ENCODE measurements around the gene RMND1.

RMND1 gene

DNA sequence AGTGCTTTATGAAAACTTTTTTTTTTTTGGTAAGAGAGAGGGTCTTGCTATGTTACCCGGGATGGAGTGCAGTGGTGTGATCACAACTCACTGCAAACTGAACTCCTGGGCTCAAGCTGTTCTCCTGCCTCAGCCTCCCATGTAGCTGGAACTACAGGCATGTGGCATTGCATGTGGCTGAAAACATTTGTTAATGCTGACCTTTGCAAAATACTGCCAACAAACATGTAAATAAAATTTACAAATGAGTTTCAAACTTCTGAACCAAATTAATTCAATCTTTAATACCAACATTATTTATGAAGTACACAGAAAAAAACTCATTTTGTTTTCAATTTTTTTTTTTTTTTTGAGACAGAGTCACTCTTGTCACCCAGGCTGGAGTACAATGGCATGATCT is 34.4 kb downstream of the RMND1 start:
- Histone ChIP-seq H3K27me3 (ENCODE audit: insufficient read depth, poor library complexity, severe bottlenecking) (no peaks in the 10 kb centered on the region), H3K36me3 (ENCODE audit: low read depth) (peaks cover 82% of the 10 kb centered on the region), H3K4me1 (ENCODE audit: insufficient read depth, poor library complexity, severe bottlenecking) (no peaks in the 10 kb centered on the region), H3K9me3 (ENCODE audit: severe bottlenecking) (no peaks in the 10 kb centered on the region), H3K27ac (ENCODE audit: poor library complexity, severe bottlenecking) (no peak overlapping the region), H3K4me3 (ENCODE audit: severe bottlenecking) (no peak overlapping the region)
- TF ChIP-seq, protein P1, sequence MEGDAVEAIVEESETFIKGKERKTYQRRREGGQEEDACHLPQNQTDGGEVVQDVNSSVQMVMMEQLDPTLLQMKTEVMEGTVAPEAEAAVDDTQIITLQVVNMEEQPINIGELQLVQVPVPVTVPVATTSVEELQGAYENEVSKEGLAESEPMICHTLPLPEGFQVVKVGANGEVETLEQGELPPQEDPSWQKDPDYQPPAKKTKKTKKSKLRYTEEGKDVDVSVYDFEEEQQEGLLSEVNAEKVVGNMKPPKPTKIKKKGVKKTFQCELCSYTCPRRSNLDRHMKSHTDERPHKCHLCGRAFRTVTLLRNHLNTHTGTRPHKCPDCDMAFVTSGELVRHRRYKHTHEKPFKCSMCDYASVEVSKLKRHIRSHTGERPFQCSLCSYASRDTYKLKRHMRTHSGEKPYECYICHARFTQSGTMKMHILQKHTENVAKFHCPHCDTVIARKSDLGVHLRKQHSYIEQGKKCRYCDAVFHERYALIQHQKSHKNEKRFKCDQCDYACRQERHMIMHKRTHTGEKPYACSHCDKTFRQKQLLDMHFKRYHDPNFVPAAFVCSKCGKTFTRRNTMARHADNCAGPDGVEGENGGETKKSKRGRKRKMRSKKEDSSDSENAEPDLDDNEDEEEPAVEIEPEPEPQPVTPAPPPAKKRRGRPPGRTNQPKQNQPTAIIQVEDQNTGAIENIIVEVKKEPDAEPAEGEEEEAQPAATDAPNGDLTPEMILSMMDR (IDR thresholded peaks at IDR 0.05; ENCODE audit: poor library complexity, severe bottlenecking): no peak
- ATAC-seq (ENCODE audit: low read depth) (no peak), DNase-seq (ENCODE audit: low spot score) (no peak)

DNA sequence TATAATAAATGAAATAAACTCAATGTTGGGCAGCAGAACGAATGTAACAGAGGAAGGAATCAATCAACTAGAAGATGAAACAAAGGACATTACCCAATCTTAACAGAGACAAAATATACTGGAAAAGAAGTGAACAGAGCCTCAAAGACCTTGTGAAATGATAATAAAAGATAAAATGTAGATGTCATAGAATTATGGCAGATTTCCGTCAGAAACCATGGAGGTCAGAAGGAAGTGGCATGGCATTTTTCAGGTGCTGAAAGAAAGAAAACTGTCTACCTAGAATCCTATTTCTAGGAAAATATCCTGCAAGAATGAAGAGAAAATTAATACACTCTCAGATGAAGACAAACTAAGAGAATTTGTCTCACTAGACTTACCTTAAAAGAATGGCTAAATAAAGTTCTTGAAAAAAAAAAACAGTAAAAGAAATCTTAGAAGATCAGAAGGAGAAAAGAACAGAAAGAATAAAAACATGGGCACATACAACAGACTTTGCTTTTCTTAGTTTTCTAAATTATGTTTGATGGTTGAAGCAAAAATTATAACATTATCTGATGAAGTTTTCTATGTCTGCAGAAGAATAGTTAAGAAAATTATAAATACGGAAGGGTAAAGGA is 37.2 kb downstream of the RMND1 start:
- peaks cover 71% of the 10 kb centered on the region for H3K36me3 ChIP-seq (ENCODE audit: low read depth)
- ATAC-seq (ENCODE audit: low read depth): no peak

DNA sequence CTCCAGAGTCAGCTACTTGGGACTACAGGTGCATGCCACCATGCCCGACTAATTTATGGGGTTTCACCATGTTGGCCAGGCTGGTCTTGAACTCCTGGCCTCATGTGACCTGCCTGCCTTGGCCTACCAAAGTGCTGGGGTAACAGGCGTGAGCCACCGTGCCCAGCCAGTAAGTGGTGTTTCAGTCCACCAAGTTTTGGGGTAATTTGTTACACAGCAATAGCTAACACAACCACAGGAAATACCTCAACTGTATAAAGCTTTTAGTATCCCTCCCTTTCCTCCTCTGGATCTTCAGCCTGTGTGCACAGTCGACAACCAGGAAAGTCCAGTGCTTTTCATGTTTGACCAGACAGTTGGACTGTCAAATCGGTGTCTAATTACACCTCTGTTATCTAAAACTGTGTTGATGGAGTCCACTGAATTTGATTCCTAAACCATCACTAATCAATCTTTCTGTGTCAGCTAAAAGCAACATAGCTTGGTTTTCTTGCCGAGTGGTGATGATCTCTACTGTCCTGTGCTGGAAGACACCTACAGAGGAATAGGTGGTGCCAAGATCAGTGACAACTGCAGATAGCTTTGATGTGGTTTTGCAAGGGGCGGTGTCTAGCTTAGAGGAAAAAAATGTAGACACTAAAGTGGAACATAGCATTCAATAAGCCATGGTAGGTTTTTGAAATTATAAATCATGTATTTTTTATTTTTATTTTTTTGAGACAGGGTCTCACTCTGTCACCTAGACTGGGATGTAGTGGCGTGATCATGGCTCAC is 38.4 kb downstream of the RMND1 start:
- TF ChIP-seq, protein P1 (IDR thresholded peaks at IDR 0.05; ENCODE audit: poor library complexity, severe bottlenecking): no peak
- no peak overlapping the region for H3K4me3 ChIP-seq (ENCODE audit: severe bottlenecking)
- H3K36me3 ChIP-seq (ENCODE audit: low read depth): peaks cover 67% of the 10 kb centered on the region
- DNase-seq (ENCODE audit: low spot score) (no peak), ATAC-seq (ENCODE audit: low read depth) (no peak)
- no peak overlapping the region for H3K27ac ChIP-seq (ENCODE audit: poor library complexity, severe bottlenecking)
- H3K4me1 ChIP-seq (ENCODE audit: insufficient read depth, poor library complexity, severe bottlenecking): no peaks in the 10 kb centered on the region
- no peaks in the 10 kb centered on the region for H3K9me3 ChIP-seq (ENCODE audit: severe bottlenecking)
- no peaks in the 10 kb centered on the region for H3K27me3 ChIP-seq (ENCODE audit: insufficient read depth, poor library complexity, severe bottlenecking)

More for the DNA sequence above, 37.2 kb downstream of the RMND1 start:
- no peak overlapping the region for H3K4me3 ChIP-seq (ENCODE audit: severe bottlenecking)
- no peak for DNase-seq (ENCODE audit: low spot score)
- no peaks in the 10 kb centered on the region for H3K9me3 ChIP-seq (ENCODE audit: severe bottlenecking)
- TF ChIP-seq, protein P1 (IDR thresholded peaks at IDR 0.05; ENCODE audit: poor library complexity, severe bottlenecking): no peak
- H3K4me1 ChIP-seq (ENCODE audit: insufficient read depth, poor library complexity, severe bottlenecking): no peaks in the 10 kb centered on the region
- no peak overlapping the region for H3K27ac ChIP-seq (ENCODE audit: poor library complexity, severe bottlenecking)
- no peaks in the 10 kb centered on the region for H3K27me3 ChIP-seq (ENCODE audit: insufficient read depth, poor library complexity, severe bottlenecking)

DNA sequence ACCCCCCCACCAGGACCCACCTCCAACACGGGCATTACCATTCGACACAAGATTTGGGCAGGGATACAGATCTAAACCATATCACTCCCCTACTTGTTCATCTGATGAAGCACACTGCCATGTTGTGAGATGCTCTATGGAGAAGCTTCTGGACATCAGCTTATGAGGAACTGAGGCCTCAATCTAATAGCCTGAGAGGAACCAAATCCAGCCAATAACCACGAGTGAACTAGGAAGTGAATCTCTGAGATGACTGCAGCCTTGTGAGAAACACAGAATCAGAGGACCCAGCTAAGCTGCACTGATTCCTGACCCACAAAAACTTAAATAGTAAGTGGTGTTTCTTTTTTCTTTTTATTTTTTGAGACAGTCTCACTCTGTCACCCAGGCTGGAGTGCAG is 39.0 kb downstream of the RMND1 start:
- Histone ChIP-seq H3K4me3 (ENCODE audit: severe bottlenecking) (no peak overlapping the region), H3K27ac (ENCODE audit: poor library complexity, severe bottlenecking) (no peak overlapping the region), H3K36me3 (ENCODE audit: low read depth) (peaks cover 68% of the 10 kb centered on the region), H3K27me3 (ENCODE audit: insufficient read depth, poor library complexity, severe bottlenecking) (no peaks in the 10 kb centered on the region), H3K4me1 (ENCODE audit: insufficient read depth, poor library complexity, severe bottlenecking) (no peaks in the 10 kb centered on the region), H3K9me3 (ENCODE audit: severe bottlenecking) (no peaks in the 10 kb centered on the region)
- TF ChIP-seq, protein P1 (IDR thresholded peaks at IDR 0.05; ENCODE audit: poor library complexity, severe bottlenecking): no peak
- DNase-seq (ENCODE audit: low spot score) (no peak), ATAC-seq (ENCODE audit: low read depth) (no peak)

DNA sequence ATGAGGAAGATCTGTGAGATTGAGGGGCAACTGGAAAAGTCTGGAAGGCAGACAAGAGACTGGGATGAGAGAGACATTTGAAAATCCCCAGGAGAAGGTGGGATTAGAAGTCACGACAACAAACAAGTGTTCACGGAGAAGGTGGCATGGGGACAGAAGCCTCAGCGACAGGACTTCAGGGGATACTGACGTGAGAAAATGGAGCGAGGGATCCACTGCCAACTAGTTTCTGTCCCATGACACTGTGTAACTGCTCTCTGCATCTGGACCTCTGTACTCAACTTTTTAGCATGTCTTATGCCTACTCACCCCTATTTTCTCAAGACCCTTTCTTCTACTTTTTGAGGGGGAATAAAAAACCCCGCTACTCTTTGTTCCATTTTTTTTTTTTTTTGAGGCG is 42.2 kb downstream of the RMND1 start:
- Histone ChIP-seq H3K27me3 (ENCODE audit: insufficient read depth, poor library complexity, severe bottlenecking) (no peaks in the 10 kb centered on the region), H3K9me3 (ENCODE audit: severe bottlenecking) (no peaks in the 10 kb centered on the region), H3K27ac (ENCODE audit: poor library complexity, severe bottlenecking) (no peak overlapping the region), H3K36me3 (ENCODE audit: low read depth) (peaks cover 76% of the 10 kb centered on the region), H3K4me3 (ENCODE audit: severe bottlenecking) (no peak overlapping the region), H3K4me1 (ENCODE audit: insufficient read depth, poor library complexity, severe bottlenecking) (no peaks in the 10 kb centered on the region)
- TF ChIP-seq, protein P1 (IDR thresholded peaks at IDR 0.05; ENCODE audit: poor library complexity, severe bottlenecking): no peak
- DNase-seq (ENCODE audit: low spot score): no peak
- ATAC-seq (ENCODE audit: low read depth): no peak

Data from RWPE2 (cell line).